Caco-2 (cell line): ENCODE measurements around the gene FBXO39. TPM values are rescaled to one million over a fixed set of nuclear protein-coding genes. Genes with fewer than 3 reads are reported as not detected.

ENCODE experiments used
- BruUV-seq: library from RNA; stranded (reverse); fragments of 400-500 nt; replicated peaks from 2 replicates; lab custom pipeline; 2021; lab: Mats Ljungman, UMichigan
- CTCF ChIA-PET: fragments of 300-600 bp; sonication (Branson Sonifier 250); formaldehyde crosslinking; loops from one replicate; lab custom pipeline; 2022; ENCODE audit warnings: antibody characterized with exemption; lab: Charles Lee
- POLR2A ChIA-PET: fragments of 300-600 bp; sonication (Branson Sonifier 250); formaldehyde crosslinking; loops from one replicate; lab custom pipeline; 2022; ENCODE audit warnings: antibody characterized with exemption; lab: Charles Lee
- DNase-seq, 2 experiments: peaks; one replicate each; pipeline versions ENCODE4 v3.0.0 to v3.0.0-alpha.2; 2020 to 2022
- H3K27me3 ChIP-seq: replicated peaks from 2 replicates; pipeline ENCODE4 v1.6.0; 2011; ENCODE audit warnings: low read length; ENCODE audit not compliant: control insufficient read depth, insufficient read depth
- H3K36me3 ChIP-seq: 2 replicates; pipeline ENCODE4 v1.5.1; 2011; ENCODE audit warnings: low read length; ENCODE audit not compliant: control insufficient read depth, insufficient read depth
- H3K4me1 ChIP-seq: fragments of 250-450 bp; sonication (Bioruptor Pico); 2 replicates; pipeline ENCODE4 v1.5.1; 2020; ENCODE audit warnings: mild to moderate bottlenecking
- H3K4me3 ChIP-seq: 2 replicates; pipeline ENCODE4 v1.5.1; 2011; ENCODE audit warnings: low read depth, mild to moderate bottlenecking, control low read depth, low read length
- H3K9me3 ChIP-seq: fragments of 250-450 bp; sonication (Bioruptor Pico); 2 replicates; pipeline ENCODE4 v1.5.1; 2020; ENCODE audit warnings: mild to moderate bottlenecking, moderate library complexity
- H3K27ac Mint-ChIP-seq: one replicate; pipeline ENCODE4 v1.8.0; 2022; ENCODE audit warnings: mixed read lengths; ENCODE audit not compliant: unreplicated experiment
- H3K27me3 Mint-ChIP-seq: one replicate; pipeline ENCODE4 v1.8.0; 2022; ENCODE audit warnings: mixed read lengths; ENCODE audit not compliant: insufficient read depth, unreplicated experiment
- H3K36me3 Mint-ChIP-seq: one replicate; pipeline ENCODE4 v1.8.0; 2022; ENCODE audit warnings: mild to moderate bottlenecking, mixed read lengths; ENCODE audit not compliant: insufficient read depth, unreplicated experiment
- H3K4me1 Mint-ChIP-seq: one replicate; pipeline ENCODE4 v1.8.0; 2022; ENCODE audit warnings: low read depth, mixed read lengths; ENCODE audit not compliant: unreplicated experiment
- H3K4me3 Mint-ChIP-seq: one replicate; pipeline ENCODE4 v1.8.0; 2022; ENCODE audit warnings: mild to moderate bottlenecking, moderate library complexity, mixed read lengths; ENCODE audit not compliant: unreplicated experiment
- H3K9me3 Mint-ChIP-seq: one replicate; pipeline ENCODE4 v1.8.0; 2022; ENCODE audit warnings: mixed read lengths; ENCODE audit not compliant: unreplicated experiment
- intact Hi-C: fragments of 100-400 bp; cut with micrococcal nuclease; formaldehyde crosslinking; loops from one replicate; pipeline ENCODE4 v1.10.0; 2022; ENCODE audit not compliant: unreplicated experiment
- total RNA-seq: library from RNA; stranded (reverse); gene quantifications from 2 replicates; pipeline ENCODE4 v1.2.3, GENCODE V29; 2022
- TF ChIP-seq, protein P1 (sequence below), 2 experiments: fragments of 200-600 bp in 1 of 2; IDR thresholded peaks; 1 replicate in 1 of 2; 2 replicates in 1 of 2; pipeline versions ENCODE4 v1.5.1 to v1.8.0; 2011 to 2022; ENCODE audit warnings: antibody characterized with exemption in 1 of 2, control low read depth in 1 of 2, inconsistent platforms in 1 of 2, low read depth in 1 of 2, low read length in 1 of 2, mild to moderate bottlenecking in 1 of 2, moderate library complexity in 1 of 2; ENCODE audit not compliant: insufficient read depth in 1 of 2, severe bottlenecking in 1 of 2, unreplicated experiment in 1 of 2

Gene FBXO39
- total RNA-seq, 1 experiment from 2014 or later, result not detected

DNA sequence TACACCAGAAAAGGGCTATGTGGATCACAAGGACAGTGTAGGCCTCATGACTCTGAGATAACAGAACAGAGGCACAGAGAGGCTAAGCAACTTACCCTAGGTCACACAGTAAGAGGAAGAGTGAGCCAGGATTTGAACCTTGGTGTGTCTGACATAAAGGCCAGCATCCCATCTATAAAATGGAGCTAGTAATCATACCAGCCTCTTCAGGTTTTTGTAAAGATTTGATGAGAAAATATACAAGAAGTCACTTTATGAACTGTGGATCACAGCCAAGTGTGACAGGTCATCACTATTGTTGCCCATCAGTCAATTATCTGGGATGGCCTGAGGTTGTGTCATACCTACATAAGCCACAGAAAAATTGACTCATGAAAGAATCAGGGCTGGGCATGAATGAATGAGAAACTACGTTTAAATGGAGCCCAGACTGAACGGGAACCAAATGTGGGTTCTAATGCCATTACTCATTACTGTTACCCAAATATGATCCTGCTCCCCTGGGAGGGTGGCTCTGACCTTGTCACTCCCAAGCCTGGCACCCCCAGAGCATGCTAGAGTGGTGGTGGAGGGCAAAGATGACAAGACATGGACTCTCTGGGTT, 21.0 kb downstream of the FBXO39 start:
- Mint-ChIP-seq H3K27me3 (no peaks in the 10 kb centered on the region), H3K4me3 (no peak overlapping the region), H3K9me3 (no peaks in the 10 kb centered on the region), H3K36me3 (no peaks in the 10 kb centered on the region), H3K27ac (peak overlapping the region; percentile 78), H3K4me1 (peaks cover 7% of the 10 kb centered on the region)
- no TSS peak for BruUV-seq
- TF ChIP-seq, protein P1, sequence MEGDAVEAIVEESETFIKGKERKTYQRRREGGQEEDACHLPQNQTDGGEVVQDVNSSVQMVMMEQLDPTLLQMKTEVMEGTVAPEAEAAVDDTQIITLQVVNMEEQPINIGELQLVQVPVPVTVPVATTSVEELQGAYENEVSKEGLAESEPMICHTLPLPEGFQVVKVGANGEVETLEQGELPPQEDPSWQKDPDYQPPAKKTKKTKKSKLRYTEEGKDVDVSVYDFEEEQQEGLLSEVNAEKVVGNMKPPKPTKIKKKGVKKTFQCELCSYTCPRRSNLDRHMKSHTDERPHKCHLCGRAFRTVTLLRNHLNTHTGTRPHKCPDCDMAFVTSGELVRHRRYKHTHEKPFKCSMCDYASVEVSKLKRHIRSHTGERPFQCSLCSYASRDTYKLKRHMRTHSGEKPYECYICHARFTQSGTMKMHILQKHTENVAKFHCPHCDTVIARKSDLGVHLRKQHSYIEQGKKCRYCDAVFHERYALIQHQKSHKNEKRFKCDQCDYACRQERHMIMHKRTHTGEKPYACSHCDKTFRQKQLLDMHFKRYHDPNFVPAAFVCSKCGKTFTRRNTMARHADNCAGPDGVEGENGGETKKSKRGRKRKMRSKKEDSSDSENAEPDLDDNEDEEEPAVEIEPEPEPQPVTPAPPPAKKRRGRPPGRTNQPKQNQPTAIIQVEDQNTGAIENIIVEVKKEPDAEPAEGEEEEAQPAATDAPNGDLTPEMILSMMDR (IDR thresholded peaks at IDR 0.05; ENCODE audit: insufficient read depth in 1 of 2, low read depth in 1 of 2, low read length in 1 of 2, severe bottlenecking in 1 of 2, unreplicated experiment in 1 of 2), result no peak
- CTCF ChIA-PET, result interaction anchor here (0.8 kb wide), 1 partner anchor 10 kb away, joined by 5 read pairs; no protein-coding TSS in a partner anchor
- POLR2A ChIA-PET, result no interaction called here
- H3K27me3 ChIP-seq, result no peaks in the 10 kb centered on the region
- no peak overlapping the region for H3K4me3 ChIP-seq
- no peaks in the 10 kb centered on the region for H3K36me3 ChIP-seq
- intact Hi-C loops, result no loop called here
- no peaks in the 10 kb centered on the region for H3K9me3 ChIP-seq
- peaks cover 30% of the 10 kb centered on the region for H3K4me1 ChIP-seq
- DNase-seq, result no peak

DNA sequence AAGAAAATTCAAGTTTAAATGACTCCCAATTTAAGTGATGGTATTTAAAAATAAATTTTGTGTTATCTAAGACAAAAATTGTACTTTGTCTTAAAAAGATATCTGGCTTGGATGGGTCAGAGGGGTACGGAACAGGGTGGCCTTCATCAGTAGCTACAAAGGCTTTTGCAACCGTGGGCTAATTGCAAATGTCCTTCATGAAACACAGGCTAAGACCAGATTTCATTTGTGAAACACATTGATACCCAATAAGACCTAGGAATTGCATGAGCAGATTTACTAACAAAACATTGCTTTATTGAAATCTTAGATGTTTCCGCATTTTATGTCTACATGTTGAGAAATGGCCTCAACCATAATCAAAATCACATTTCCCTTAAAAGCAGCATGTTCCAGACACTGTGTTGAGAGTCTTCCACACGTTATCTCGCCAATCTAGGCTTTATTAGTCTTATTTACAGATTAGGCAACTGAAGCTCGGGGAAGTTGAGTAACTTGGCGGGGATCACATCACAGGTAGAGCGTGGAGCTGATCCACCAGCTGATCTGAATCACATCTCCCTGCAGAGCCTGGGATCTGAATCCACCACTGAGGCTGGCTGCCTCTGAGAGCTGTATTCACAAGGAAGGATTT, 21.8 kb downstream of the FBXO39 start:
- Histone ChIP-seq H3K9me3 (no peaks in the 10 kb centered on the region), H3K36me3 (no peaks in the 10 kb centered on the region), H3K4me3 (no peak overlapping the region), H3K4me1 (peaks cover 30% of the 10 kb centered on the region), H3K27me3 (no peaks in the 10 kb centered on the region)
- CTCF ChIA-PET, result no interaction called here
- Mint-ChIP-seq H3K27me3 (no peaks in the 10 kb centered on the region), H3K27ac (no peak overlapping the region), H3K4me3 (no peak overlapping the region), H3K36me3 (no peaks in the 10 kb centered on the region), H3K4me1 (no peaks in the 10 kb centered on the region), H3K9me3 (no peaks in the 10 kb centered on the region)
- BruUV-seq, result no TSS peak
- DNase-seq, result no peak
- intact Hi-C loops, result no loop called here
- TF ChIP-seq, protein P1 (IDR thresholded peaks at IDR 0.05; ENCODE audit: insufficient read depth in 1 of 2, low read depth in 1 of 2, low read length in 1 of 2, severe bottlenecking in 1 of 2, unreplicated experiment in 1 of 2), result no peak
- POLR2A ChIA-PET, result no interaction called here

DNA sequence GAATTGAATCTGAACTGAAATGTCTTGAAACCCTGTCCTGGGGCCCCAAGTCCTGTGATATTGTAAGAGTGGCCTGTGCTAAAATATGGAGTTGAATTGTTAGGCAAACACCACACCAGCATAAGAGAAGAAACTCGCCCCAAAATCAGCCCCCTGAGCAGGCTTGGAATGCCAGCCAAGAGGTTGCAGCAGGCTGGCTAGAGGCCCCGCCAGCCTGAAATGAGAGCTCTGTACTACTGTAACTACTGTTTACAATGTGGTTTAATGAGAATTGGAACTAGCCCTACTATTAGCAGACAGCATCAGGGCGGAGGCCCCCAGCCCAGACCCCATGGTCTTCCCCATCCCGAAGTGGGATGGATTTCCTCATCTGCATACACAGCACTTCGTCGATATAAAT, 23.7 kb downstream of the FBXO39 start:
- Mint-ChIP-seq H3K36me3 (no peaks in the 10 kb centered on the region), H3K4me1 (no peaks in the 10 kb centered on the region), H3K27me3 (no peaks in the 10 kb centered on the region), H3K9me3 (no peaks in the 10 kb centered on the region), H3K4me3 (no peak overlapping the region), H3K27ac (no peak overlapping the region)
- no peak overlapping the region for H3K4me3 ChIP-seq
- TF ChIP-seq, protein P1 (IDR thresholded peaks at IDR 0.05; ENCODE audit: insufficient read depth in 1 of 2, low read depth in 1 of 2, low read length in 1 of 2, severe bottlenecking in 1 of 2, unreplicated experiment in 1 of 2), result no peak
- H3K27me3 ChIP-seq, result no peaks in the 10 kb centered on the region
- intact Hi-C loops, result no loop called here
- no TSS peak for BruUV-seq
- H3K9me3 ChIP-seq, result no peaks in the 10 kb centered on the region
- CTCF ChIA-PET, result no interaction called here
- peaks cover 30% of the 10 kb centered on the region for H3K4me1 ChIP-seq
- DNase-seq, result no peak
- POLR2A ChIA-PET, result no interaction called here
- H3K36me3 ChIP-seq, result no peaks in the 10 kb centered on the region
